CD4-positive, alpha-beta memory T cell (primary cell): ENCODE results near the gene MXRA8. TPM values are rescaled to one million over a fixed set of nuclear protein-coding genes. Genes with fewer than 3 reads are reported as not detected.

Experiments used
- CTCF ChIA-PET: fragments of 350-600 bp; sonication (Branson Sonifier 250); formaldehyde crosslinking; loops from one replicate; lab custom pipeline; 2021; ENCODE audit warnings: inconsistent platforms; ENCODE audit not compliant: partially characterized antibody; lab: Charles Lee
- POLR2A ChIA-PET: fragments of 350-600 bp; sonication (Branson Sonifier 250); formaldehyde crosslinking; loops from one replicate; lab custom pipeline; 2021; ENCODE audit not compliant: partially characterized antibody; lab: Charles Lee
- DNase-seq, 5 donors: peaks; one replicate each; pipeline versions ENCODE4 v3.0.0 to v3.0.0-alpha.2; 2020 to 2022; ENCODE audit warnings: mixed read lengths in 1 of 5
- H3K27ac ChIP-seq: one replicate; pipeline ENCODE4 v1.7.0; 2013; ENCODE audit warnings: low read depth, low read length
- H3K27me3 ChIP-seq: 2 replicates; pipeline ENCODE4 v1.7.0; 2013; ENCODE audit warnings: mild to moderate bottlenecking, low read length, moderate library complexity; ENCODE audit not compliant: insufficient read depth
- H3K36me3 ChIP-seq: 2 replicates; pipeline ENCODE4 v1.7.0; 2013; ENCODE audit warnings: mild to moderate bottlenecking, low read length, moderate library complexity; ENCODE audit not compliant: insufficient read depth
- H3K4me1 ChIP-seq: 2 replicates; pipeline ENCODE4 v1.7.0; 2013; ENCODE audit warnings: mild to moderate bottlenecking, low read length, moderate library complexity; ENCODE audit not compliant: insufficient read depth
- H3K4me3 ChIP-seq, 2 donors: one replicate each; pipeline ENCODE4 v1.7.0; 2013; ENCODE audit warnings: low read length in 2 of 2, mild to moderate bottlenecking in 1 of 2
- H3K9me3 ChIP-seq, 2 donors: one replicate each; pipeline ENCODE4 v1.7.0; 2013; ENCODE audit warnings: low read length in 2 of 2, control low read depth in 1 of 2; ENCODE audit not compliant: control insufficient read depth in 1 of 2
- H3K27ac Mint-ChIP-seq, 7 donors: one replicate each; pipeline ENCODE4 v1.8.0; 2020 to 2021; ENCODE audit warnings: mixed read lengths in 7 of 7, mild to moderate bottlenecking in 6 of 7, inconsistent platforms in 3 of 7, moderate library complexity in 3 of 7
- H3K27me3 Mint-ChIP-seq, 2 donors: one replicate each; pipeline ENCODE4 v1.8.0; 2020 to 2021; ENCODE audit warnings: mixed read lengths in 2 of 2
- H3K36me3 Mint-ChIP-seq, 2 donors: one replicate each; pipeline ENCODE4 v1.8.0; 2020 to 2021; ENCODE audit warnings: mixed read lengths in 2 of 2, inconsistent platforms in 1 of 2, mild to moderate bottlenecking in 1 of 2
- H3K4me1 Mint-ChIP-seq, 4 donors: one replicate each; pipeline ENCODE4 v1.8.0; 2020 to 2021; ENCODE audit warnings: mixed read lengths in 4 of 4, mild to moderate bottlenecking in 1 of 4
- H3K4me3 Mint-ChIP-seq, 8 donors: one replicate each; pipeline ENCODE4 v1.8.0; 2020 to 2021; ENCODE audit warnings: mixed read lengths in 8 of 8, mild to moderate bottlenecking in 7 of 8, moderate library complexity in 6 of 8, inconsistent platforms in 3 of 8
- H3K9me3 Mint-ChIP-seq, 8 donors: one replicate each; pipeline ENCODE4 v1.8.0; 2020 to 2021; ENCODE audit warnings: mixed read lengths in 8 of 8, mild to moderate bottlenecking in 5 of 8, inconsistent platforms in 3 of 8, moderate library complexity in 1 of 8
- intact Hi-C: fragments of 100-400 bp; cut with micrococcal nuclease; formaldehyde crosslinking; loops from one replicate; pipeline ENCODE4 v1.15.1; 2023
- polyA plus RNA-seq, 2 donors: library from polyadenylated mRNA; unstranded; fragments of 300-500 nt; fragmentation: Illumina TruSeq; gene quantifications; one replicate each; pipeline ENCODE4 v1.2.3, GENCODE V29; 2021
- total RNA-seq, 2 experiments: library from RNA; stranded (reverse); gene quantifications; one replicate each; pipeline ENCODE4 v1.2.3, GENCODE V29; 2021

The MXRA8 gene
- total and polyA plus RNA-seq, 4 experiments from 2014 or later, result 0.35 to 0.57 TPM; not detected in 2

GRCh38 chr1:1310476-1311053 lies 47.8 kb downstream of the MXRA8 start:
- peaks cover 31% of the 10 kb centered on the region for H3K36me3 ChIP-seq
- Mint-ChIP-seq H3K4me1 (peaks cover 10 to 24% (median 20%) of the 10 kb centered on the region in 4 donors), H3K27ac (peak overlapping the region in 5 of 7 donors; percentile 17 to 86 (median 59)), H3K9me3 (peaks cover 0 to 2% (median 0%) of the 10 kb centered on the region in 8 donors), H3K27me3 (no peaks in the 10 kb centered on the region), H3K36me3 (peaks cover 0 to 18% of the 10 kb centered on the region in 2 donors), H3K4me3 (peak overlapping the region in 5 of 8 donors; percentile 27 to 74 (median 35))
- ChIA-PET CTCF (interaction anchor here (1.6 kb wide), 1 partner anchor 15 kb away, joined by 3 read pairs; no protein-coding TSS in a partner anchor), POLR2A (interaction anchor here (1.2 to 3.4 kb wide), 3 partner anchors 15 to 24 kb away, joined by 3 to 14 read pairs (median 3); no protein-coding TSS in a partner anchor)
- H3K27me3 ChIP-seq, result no peaks in the 10 kb centered on the region
- intact Hi-C loops, result no loop called here
- H3K4me3 ChIP-seq, result no peak overlapping the region
- no peaks in the 10 kb centered on the region for H3K9me3 ChIP-seq
- H3K4me1 ChIP-seq, result peaks cover 24% of the 10 kb centered on the region
- H3K27ac ChIP-seq, result no peak overlapping the region
- no peak for DNase-seq

- no peaks in the 10 kb centered on the region for H3K27me3 ChIP-seq
- intact Hi-C loops, result no loop called here
- Mint-ChIP-seq H3K4me3 (peak overlapping the region in 5 of 8 donors; percentile 10 to 79 (median 35)), H3K4me1 (peaks cover 11 to 29% (median 20%) of the 10 kb centered on the region in 4 donors), H3K27me3 (no peaks in the 10 kb centered on the region), H3K27ac (peak overlapping the region in 2 of 7 donors; percentile 18 to 68), H3K9me3 (peaks cover 0 to 2% (median 0%) of the 10 kb centered on the region in 8 donors), H3K36me3 (peaks cover 0 to 18% of the 10 kb centered on the region in 2 donors)
- H3K4me3 ChIP-seq, result no peak overlapping the region
- H3K27ac ChIP-seq, result no peak overlapping the region
- POLR2A ChIA-PET, result interaction anchor here (0.8 to 3.4 kb wide), 5 partner anchors 10 to 97 kb away, joined by 3 to 14 read pairs (median 3); partner anchors contain the start of genes AURKAIP1 and MRPL20
- peaks cover 30% of the 10 kb centered on the region for H3K36me3 ChIP-seq
- CTCF ChIA-PET, result interaction anchor here (1.6 kb wide), 1 partner anchor 14 kb away, joined by 3 read pairs; no protein-coding TSS in a partner anchor
- no peak for DNase-seq
- no peaks in the 10 kb centered on the region for H3K9me3 ChIP-seq
- peaks cover 29% of the 10 kb centered on the region for H3K4me1 ChIP-seq
Observed at GRCh38 chr1:1310109-1310385, 48.3 kb downstream of the MXRA8 start.

GRCh38 chr1:1309251-1310108 lies 48.9 kb downstream of the MXRA8 start:
- DNase-seq, result no peak
- Mint-ChIP-seq H3K9me3 (peaks cover 0 to 2% (median 0%) of the 10 kb centered on the region in 8 donors), H3K27me3 (no peaks in the 10 kb centered on the region), H3K4me1 (peaks cover 13 to 29% (median 20%) of the 10 kb centered on the region in 4 donors), H3K36me3 (peaks cover 0 to 15% of the 10 kb centered on the region in 2 donors), H3K27ac (peak overlapping the region in 6 of 7 donors; percentile 35 to 83 (median 60)), H3K4me3 (peak overlapping the region; percentile 43 to 79 (median 73))
- peaks cover 35% of the 10 kb centered on the region for H3K4me1 ChIP-seq
- H3K27me3 ChIP-seq, result no peaks in the 10 kb centered on the region
- ChIA-PET POLR2A (interaction anchor here (0.8 to 3.4 kb wide), 5 partner anchors 9 to 98 kb away, joined by 3 to 14 read pairs (median 3); partner anchors contain the start of genes AURKAIP1 and MRPL20), CTCF (interaction anchor here (1.6 kb wide), 1 partner anchor 14 kb away, joined by 3 read pairs; no protein-coding TSS in a partner anchor)
- H3K27ac ChIP-seq, result peak overlapping the region; percentile 77
- intact Hi-C loops, result no loop called here
- H3K9me3 ChIP-seq, result no peaks in the 10 kb centered on the region
- H3K36me3 ChIP-seq, result peaks cover 24% of the 10 kb centered on the region
- peak overlapping the region; percentile 29 to 83 for H3K4me3 ChIP-seq

- no peak for DNase-seq
- POLR2A ChIA-PET, result interaction anchor here (1.3 to 3.4 kb wide), 2 partner anchors 17 to 66 kb away, joined by 8 to 14 read pairs; partner anchors contain the start of gene AURKAIP1
Observed at GRCh38 chr1:1308756-1309250, 49.6 kb downstream of the MXRA8 start.

GRCh38 chr1:1307923-1308755 lies 50.2 kb downstream of the MXRA8 start, which contains the start of the genes ACAP3 and PUSL1:
TSS of gene ACAP3 (minus strand) at chr1:1307930. CDS start at chr1:1307815, 115 bp downstream.
TSS of gene PUSL1 (plus strand) at chr1:1308597. CDS start at chr1:1308644, 47 bp downstream.
- Histone ChIP-seq H3K36me3 (peaks cover 12% of the 10 kb centered on the region), H3K27me3 (no peaks in the 10 kb centered on the region), H3K9me3 (no peaks in the 10 kb centered on the region), H3K27ac (peak within 1 kb of the TSS; percentile 77), H3K4me1 (peaks cover 36% of the 10 kb centered on the region), H3K4me3 (peak within 1 kb of the TSS; percentile 61 to 83)
- CTCF ChIA-PET, result no interaction called here
- H3K36me3 Mint-ChIP-seq, result peaks cover 0 to 12% of the 10 kb centered on the region in 2 donors
- H3K4me1 Mint-ChIP-seq, result peaks cover 13 to 29% (median 20%) of the 10 kb centered on the region in 4 donors
- POLR2A ChIA-PET, result interaction anchor here (3.4 kb wide), 1 partner anchor 17 kb away, joined by 14 read pairs; no protein-coding TSS in a partner anchor
- intact Hi-C loops, result loop anchor here (1.0 kb wide), 7 partner anchors 16 to 239 kb away; partner anchors contain the start of genes AURKAIP1, B3GALT6, C1orf159 and CPTP
- peaks cover 0 to 2% (median 0%) of the 10 kb centered on the region in 8 donors for H3K9me3 Mint-ChIP-seq
- peak within 1 kb of the TSS; percentile 89 to 96 (median 91) for H3K27ac Mint-ChIP-seq
- no peaks in the 10 kb centered on the region for H3K27me3 Mint-ChIP-seq
- DNase-seq, result peak; percentile 92 to 94 (median 92)
- H3K4me3 Mint-ChIP-seq, result peak within 1 kb of the TSS; percentile 86 to 92 (median 89)

More at GRCh38 chr1:1308756-1309250, 49.6 kb downstream of the MXRA8 start:
- Mint-ChIP-seq H3K4me3 (peak overlapping the region; percentile 79 to 91 (median 86)), H3K9me3 (peaks cover 0 to 2% (median 0%) of the 10 kb centered on the region in 8 donors), H3K27me3 (no peaks in the 10 kb centered on the region), H3K4me1 (peaks cover 13 to 29% (median 20%) of the 10 kb centered on the region in 4 donors), H3K27ac (peak overlapping the region; percentile 87 to 96 (median 90)), H3K36me3 (peaks cover 0 to 14% of the 10 kb centered on the region in 2 donors)
- Histone ChIP-seq H3K27ac (peak overlapping the region; percentile 77), H3K36me3 (peaks cover 18% of the 10 kb centered on the region), H3K27me3 (no peaks in the 10 kb centered on the region), H3K4me1 (peaks cover 36% of the 10 kb centered on the region), H3K4me3 (peak overlapping the region; percentile 29 to 83), H3K9me3 (no peaks in the 10 kb centered on the region)
- CTCF ChIA-PET, result interaction anchor here (1.6 kb wide), 1 partner anchor 13 kb away, joined by 3 read pairs; no protein-coding TSS in a partner anchor
- intact Hi-C loops, result loop anchor here (1.0 kb wide), 6 partner anchors 15 to 193 kb away; partner anchors contain the start of genes AURKAIP1, B3GALT6, C1orf159 and CPTP
